IPS-11a (cell line): ENCODE data around the gene STRIP2.
"Not testable (repeated sequence)": the region's sequence is repeated elsewhere in the genome, so short reads cannot be mapped to it uniquely, and the experiment has no call there.

Experiments
- H3K4me3 ChIP-seq: one replicate; pipeline ENCODE4 v1.5.1; 2013; ENCODE audit warnings: low read depth, low read length, control low read depth

Gene STRIP2

DNA sequence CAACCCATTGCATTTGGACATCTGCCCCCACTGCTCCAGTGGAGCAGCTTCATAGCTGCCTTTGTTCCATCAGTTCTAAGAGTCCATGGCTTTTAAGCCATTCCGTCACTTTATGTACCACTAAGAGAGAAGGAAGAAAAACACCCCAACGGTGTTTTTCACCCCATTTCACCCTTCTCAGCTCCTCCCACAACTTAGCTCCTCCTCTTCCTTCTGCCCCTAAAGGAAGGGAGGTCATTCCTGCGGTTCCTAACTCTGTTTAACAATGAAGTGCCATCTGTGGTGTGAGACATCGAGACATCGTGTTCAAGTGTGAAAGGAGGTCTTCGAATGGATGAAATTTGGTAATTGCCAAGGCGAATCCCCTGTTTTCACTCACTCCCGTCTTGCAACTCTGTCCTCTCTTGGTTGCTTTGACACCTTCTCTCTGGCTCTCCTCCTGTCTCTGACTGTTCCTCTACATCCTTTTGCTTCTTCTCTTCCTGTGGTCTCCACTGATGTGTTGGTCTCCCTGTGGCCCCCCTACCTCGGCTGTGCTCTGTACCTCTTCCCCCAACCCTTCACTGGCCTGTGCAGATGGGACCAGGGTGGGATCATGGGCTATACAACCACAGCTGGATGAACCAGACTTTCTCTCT, 91.1 kb downstream of the STRIP2 start:
- no peak overlapping the region for H3K4me3 ChIP-seq

DNA sequence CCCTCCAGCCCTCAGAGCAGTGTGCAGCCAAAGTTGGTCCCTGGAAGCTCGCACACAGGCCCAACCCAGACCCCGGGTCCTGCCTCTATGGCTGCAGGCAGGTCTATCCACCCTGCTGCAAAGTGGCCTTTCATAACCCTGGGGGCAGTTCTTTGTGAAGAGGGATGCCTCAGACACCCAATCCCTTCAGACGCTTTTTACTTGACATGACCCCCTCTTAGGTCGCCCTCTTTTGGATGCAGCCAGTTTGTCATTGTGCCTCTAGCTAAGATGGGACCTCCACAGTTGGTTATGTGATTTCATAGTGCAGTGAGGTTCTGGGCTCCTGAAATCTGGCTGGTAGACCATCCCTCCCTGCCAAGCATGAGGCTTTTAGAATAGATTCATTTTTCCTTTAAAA, 95.4 kb downstream of the STRIP2 start:
- H3K4me3 ChIP-seq: no peak overlapping the region

DNA sequence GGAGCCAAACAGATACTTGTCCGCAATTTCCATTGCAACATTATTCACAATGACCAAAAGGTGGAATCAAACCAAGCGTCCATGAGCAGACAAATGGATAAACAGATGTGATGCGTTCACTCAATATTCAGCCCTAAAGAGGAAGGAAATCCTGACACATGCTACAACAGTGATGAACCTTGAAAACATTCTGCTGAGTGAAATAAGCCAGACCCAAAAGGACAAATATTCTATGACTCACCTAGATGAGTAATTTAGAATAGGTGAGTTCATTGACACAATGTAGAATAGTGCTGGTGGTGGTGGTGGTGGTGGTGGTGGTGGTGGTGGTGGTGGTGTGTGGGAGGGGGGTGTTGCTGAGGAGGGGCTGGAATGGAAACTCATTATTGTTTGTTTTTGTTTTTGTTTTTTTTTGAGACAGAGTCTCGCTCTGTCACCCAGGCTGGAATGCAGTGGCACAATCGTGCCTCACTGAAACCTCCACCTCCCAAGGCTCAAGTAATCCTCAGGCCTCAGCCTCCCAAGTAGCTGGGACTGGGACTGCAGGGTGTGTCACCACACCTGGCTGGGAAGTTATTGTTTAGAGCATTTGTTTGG, 96.7 kb downstream of the STRIP2 start:
- H3K4me3 ChIP-seq: no peak overlapping the region

DNA sequence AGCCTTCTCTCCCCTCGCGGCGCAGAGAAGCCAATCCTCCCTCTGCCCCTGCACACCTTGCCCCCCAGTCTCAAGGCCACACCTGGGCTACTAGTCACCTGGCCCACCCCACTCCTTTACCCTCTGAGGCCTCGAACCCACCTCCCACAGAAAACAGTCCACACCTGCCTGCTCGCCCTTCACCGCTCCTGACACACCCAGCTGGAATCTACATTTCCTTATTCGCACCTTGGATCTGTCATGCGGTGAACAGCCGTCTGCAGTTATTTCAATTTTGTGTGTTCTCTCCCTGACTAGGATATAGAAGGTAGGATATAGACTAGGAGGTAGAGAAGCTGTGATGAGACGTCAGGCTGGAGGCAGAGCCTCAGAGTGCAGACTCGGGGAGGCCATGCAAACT, 97.5 kb downstream of the STRIP2 start:
- no peak overlapping the region for H3K4me3 ChIP-seq

DNA sequence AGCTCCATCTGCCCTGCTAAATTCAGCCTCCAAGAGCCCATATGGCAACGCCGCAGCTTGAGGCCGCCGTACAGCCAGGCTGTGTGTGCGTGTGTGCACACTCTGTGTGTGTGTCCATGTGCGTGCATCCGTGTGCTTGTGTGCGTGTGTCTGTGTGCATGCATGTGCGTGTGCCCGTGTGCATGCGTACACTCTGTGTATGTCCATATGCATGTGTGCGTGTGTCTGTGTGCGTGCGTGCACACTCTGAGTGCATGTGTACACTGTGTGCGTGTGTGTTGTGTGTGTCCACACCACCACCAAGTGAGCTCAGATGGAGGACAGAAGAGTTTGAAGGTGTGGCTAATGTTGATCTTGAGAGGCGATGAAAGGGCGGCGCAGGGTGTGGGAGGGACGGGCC, 98.1 kb downstream of the STRIP2 start:
- H3K4me3 ChIP-seq: no peak overlapping the region

DNA sequence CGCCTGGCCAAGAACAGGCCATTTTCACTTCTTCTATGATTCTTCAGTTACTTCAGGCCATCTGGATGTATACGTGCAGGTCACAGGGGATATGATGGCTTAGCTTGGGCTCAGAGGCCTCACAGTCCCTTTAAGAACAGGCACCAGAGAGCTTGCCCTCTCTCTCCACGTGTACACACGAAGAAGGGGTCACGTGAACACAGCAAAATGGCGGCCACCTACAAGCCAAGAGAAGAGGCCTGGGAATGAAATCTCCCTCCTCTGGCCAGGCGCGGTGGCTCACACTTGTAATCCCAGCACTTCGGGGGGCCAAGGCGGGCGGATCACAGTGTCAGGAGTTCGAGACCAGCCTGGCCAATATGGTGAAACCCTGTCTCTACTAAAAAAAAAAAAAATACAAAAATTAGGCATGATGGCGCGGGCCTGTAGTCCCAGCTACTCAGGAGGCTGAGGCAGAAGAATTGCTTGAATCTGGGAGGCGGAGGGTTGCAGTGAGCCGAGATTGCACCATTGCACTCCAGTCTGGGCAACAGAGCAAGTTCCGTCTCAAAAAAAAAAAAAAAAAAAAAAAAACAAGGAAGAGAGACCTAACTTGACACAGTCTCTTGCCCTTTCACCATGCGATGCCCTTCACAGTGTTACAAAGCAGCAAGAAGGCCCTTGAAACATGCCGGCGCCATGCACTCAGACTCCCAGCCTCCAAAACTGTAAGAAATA, 100.5 kb downstream of the STRIP2 start:
- H3K4me3 ChIP-seq: not testable (repeated sequence)

DNA sequence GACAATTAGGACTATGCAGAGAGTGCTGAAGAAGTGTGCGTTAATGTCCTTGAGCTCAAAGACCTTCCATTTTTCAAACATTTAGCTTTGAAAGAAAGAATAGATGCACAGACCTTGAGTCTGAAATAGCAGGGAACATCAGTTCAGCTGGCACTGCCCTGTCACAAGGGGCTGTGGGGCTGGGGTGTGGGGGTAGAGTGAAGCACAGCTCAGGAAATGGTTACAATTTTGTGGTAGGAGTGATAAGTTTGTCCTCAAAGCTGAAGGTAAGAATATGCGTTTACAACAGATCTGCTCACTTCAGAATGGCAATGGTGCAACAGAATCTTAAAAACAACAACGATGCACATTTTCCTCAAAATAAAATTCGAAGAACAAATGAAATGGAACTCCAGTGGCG, 101.7 kb downstream of the STRIP2 start:
- H3K4me3 ChIP-seq: no peak overlapping the region

DNA sequence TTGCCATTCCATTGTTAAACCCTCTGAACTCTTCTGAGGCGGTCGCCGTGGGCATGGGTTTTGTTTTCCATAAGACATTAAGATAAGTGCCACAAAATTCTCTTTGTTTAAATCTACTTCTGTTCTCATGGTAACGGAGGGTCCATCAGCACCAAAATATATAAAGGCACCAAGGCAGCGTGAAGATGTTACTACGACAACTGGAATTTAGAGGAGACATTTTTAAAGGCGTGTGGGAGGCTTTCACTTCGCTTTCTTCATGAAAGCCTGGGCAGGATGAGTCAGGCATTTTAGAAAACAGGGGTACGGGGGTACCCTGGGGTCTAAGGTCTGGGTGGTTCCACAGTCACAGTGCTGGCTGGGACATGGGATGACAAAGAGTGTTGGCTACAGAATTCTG, 102.1 kb downstream of the STRIP2 start:
- no peak overlapping the region for H3K4me3 ChIP-seq
